ENCODE results near the gene SLC34A1. TPM values are rescaled to one million over a fixed set of nuclear protein-coding genes. Genes with fewer than 3 reads are reported as not detected.

Gene SLC34A1
- polyA plus RNA-seq, 3 donors: not detected

DNA sequence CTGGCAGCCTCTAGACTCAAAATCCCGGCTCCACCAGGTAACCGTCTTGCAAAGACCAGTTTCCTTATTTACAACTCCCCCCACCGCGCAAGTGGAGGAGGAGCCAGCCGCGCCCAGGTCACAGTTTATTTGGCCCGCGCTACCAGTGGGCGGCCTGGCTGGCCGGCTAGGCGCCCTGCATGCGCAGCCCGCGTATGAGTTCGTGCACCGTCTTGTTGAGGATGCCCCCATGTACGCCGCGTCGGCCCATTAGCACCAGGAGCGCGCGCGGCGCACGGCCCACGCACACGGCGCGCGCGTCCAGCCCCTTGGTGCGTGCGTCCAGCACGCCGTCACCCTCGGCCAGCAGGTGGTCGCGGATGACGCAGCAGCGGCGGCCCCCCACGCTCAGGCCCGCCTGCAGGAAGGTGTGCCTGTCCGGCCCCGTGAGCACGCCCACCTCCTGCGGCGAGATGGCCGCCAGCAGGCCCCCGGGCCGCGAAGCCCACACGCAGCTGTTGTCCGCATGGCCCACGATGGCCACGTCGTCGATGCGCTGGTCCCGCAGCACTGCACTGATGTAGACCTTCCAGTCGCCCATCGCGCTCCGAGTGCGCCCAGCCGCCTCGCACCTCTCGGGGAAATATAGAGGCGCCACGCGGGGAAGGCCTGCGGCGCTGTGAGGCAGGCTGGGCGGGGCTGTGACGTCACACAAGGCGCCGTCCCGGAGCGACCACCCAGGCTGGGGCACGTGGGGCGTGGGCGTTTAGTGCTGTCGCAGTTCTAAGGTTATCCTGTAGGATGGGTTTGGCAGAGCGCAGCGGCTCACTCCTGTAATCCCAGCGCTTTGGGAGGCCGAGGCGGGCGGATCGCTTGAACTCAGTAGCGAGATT lies 16.0 kb downstream of the SLC34A1 start, which contains the start of gene PFN3:
PFN3 (minus strand) TSS at position 665 of the 872 bp plus-strand sequence; CDS start at position 580, 85 bp downstream.
- peaks cover 25% of the 10 kb centered on the region for H3K4me1 Mint-ChIP-seq
- H3K36me3 ChIP-seq (replicated peaks in 1 of 2; ENCODE audit: control insufficient read depth in 1 of 2, insufficient read depth in 2 of 2, low read length in 2 of 2): no peaks in the 10 kb centered on the region
- peaks cover 40 to 59% (median 50%) of the 10 kb centered on the region in 3 donors for H3K27me3 Mint-ChIP-seq (ENCODE audit: low read depth in 3 of 3)
- no peak within 1 kb of the TSS for H3K9ac ChIP-seq (ENCODE audit: insufficient read depth, low read length, poor library complexity, severe bottlenecking)
- peaks cover 32 to 33% of the 10 kb centered on the region in 2 donors for H3K4me1 ChIP-seq (ENCODE audit: control insufficient read depth in 1 of 2, insufficient read depth in 2 of 2, low read length in 2 of 2)
- peaks cover 6 to 8% of the 10 kb centered on the region in 2 donors for H3K36me3 Mint-ChIP-seq
- DNase-seq: no peak
- intact Hi-C loops (cut with micrococcal nuclease): loop anchor here in 1 of 2 donors (5.0 kb wide), 1 partner anchor 97 kb away; the partner anchor contains the start of gene PDLIM7
- H3K9me3 Mint-ChIP-seq: peaks cover 0 to 17% (median 5%) of the 10 kb centered on the region in 7 donors
- H2AFZ ChIP-seq (ENCODE audit: insufficient read depth, low read depth, low read length, poor library complexity, severe bottlenecking): no peak within 1 kb of the TSS
- 74% methylated on average over 88 of the region's 92 CpGs for WGBS (ENCODE audit: insufficient coverage)
- H3K27me3 ChIP-seq (ENCODE audit: control insufficient read depth in 2 of 2, insufficient read depth in 2 of 2, low read length in 2 of 2): peaks cover 26 to 43% of the 10 kb centered on the region in 2 donors
- no peak within 1 kb of the TSS for H3K4me3 ChIP-seq (replicated peaks in 1 of 3; ENCODE audit: low read depth in 2 of 3, low read length in 3 of 3)
- no peak within 1 kb of the TSS for H3K27ac Mint-ChIP-seq
- H3K79me2 ChIP-seq (ENCODE audit: insufficient read depth, low read length): no peaks in the 10 kb centered on the region
- H3K27ac ChIP-seq (ENCODE audit: low read depth in 1 of 2, low read length in 2 of 2): no peak within 1 kb of the TSS
- peak within 1 kb of the TSS in 1 of 2 donors; percentile 87 for H3K4me3 Mint-ChIP-seq
- H3K4me2 ChIP-seq (replicated peaks; ENCODE audit: extremely low read depth, low read length, poor library complexity, severe bottlenecking): no peak within 1 kb of the TSS
- TF ChIP-seq, protein P1, sequence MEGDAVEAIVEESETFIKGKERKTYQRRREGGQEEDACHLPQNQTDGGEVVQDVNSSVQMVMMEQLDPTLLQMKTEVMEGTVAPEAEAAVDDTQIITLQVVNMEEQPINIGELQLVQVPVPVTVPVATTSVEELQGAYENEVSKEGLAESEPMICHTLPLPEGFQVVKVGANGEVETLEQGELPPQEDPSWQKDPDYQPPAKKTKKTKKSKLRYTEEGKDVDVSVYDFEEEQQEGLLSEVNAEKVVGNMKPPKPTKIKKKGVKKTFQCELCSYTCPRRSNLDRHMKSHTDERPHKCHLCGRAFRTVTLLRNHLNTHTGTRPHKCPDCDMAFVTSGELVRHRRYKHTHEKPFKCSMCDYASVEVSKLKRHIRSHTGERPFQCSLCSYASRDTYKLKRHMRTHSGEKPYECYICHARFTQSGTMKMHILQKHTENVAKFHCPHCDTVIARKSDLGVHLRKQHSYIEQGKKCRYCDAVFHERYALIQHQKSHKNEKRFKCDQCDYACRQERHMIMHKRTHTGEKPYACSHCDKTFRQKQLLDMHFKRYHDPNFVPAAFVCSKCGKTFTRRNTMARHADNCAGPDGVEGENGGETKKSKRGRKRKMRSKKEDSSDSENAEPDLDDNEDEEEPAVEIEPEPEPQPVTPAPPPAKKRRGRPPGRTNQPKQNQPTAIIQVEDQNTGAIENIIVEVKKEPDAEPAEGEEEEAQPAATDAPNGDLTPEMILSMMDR (IDR thresholded peaks at IDR 0.05): no peak
- H3K9me3 ChIP-seq (replicated peaks in 1 of 2; ENCODE audit: control insufficient read depth in 1 of 2, insufficient read depth in 1 of 2, low read length in 2 of 2): peaks cover 0 to 12% of the 10 kb centered on the region in 2 donors
- peaks cover 11% of the 10 kb centered on the region for H4K20me1 ChIP-seq (ENCODE audit: insufficient read depth, low read length)

- H3K4me2 ChIP-seq (replicated peaks; ENCODE audit: extremely low read depth, low read length, poor library complexity, severe bottlenecking): peak overlapping the region; percentile 89
- Mint-ChIP-seq H3K4me3 (peak overlapping the region; percentile 50 to 87), H3K27me3 (ENCODE audit: low read depth in 3 of 3) (peaks cover 36 to 57% (median 52%) of the 10 kb centered on the region in 3 donors), H3K27ac (peak overlapping the region in 5 of 7 donors; percentile 10 to 77 (median 68)), H3K4me1 (peaks cover 40% of the 10 kb centered on the region), H3K9me3 (peaks cover 0 to 17% (median 5%) of the 10 kb centered on the region in 7 donors), H3K36me3 (peaks cover 6 to 8% of the 10 kb centered on the region in 2 donors)
- no peak overlapping the region for H2AFZ ChIP-seq (ENCODE audit: insufficient read depth, low read depth, low read length, poor library complexity, severe bottlenecking)
- peaks cover 45 to 46% of the 10 kb centered on the region in 2 donors for H3K4me1 ChIP-seq (ENCODE audit: control insufficient read depth in 1 of 2, insufficient read depth in 2 of 2, low read length in 2 of 2)
- H3K4me3 ChIP-seq (replicated peaks in 1 of 3; ENCODE audit: low read depth in 2 of 3, low read length in 3 of 3): no peak overlapping the region
- intact Hi-C loops (cut with micrococcal nuclease): loop anchor here in 1 of 2 donors (5.0 kb wide), 1 partner anchor 95 kb away; the partner anchor contains the start of gene PDLIM7
- WGBS (ENCODE audit: insufficient coverage): 28% methylated on average over 38 of the region's 49 CpGs
- H3K27me3 ChIP-seq (ENCODE audit: control insufficient read depth in 2 of 2, insufficient read depth in 2 of 2, low read length in 2 of 2): peaks cover 26 to 43% of the 10 kb centered on the region in 2 donors
- H3K9ac ChIP-seq (ENCODE audit: insufficient read depth, low read length, poor library complexity, severe bottlenecking): no peak overlapping the region
- H3K79me2 ChIP-seq (ENCODE audit: insufficient read depth, low read length): no peaks in the 10 kb centered on the region
- H3K27ac ChIP-seq (ENCODE audit: low read depth in 1 of 2, low read length in 2 of 2): no peak overlapping the region
- H3K9me3 ChIP-seq (replicated peaks in 1 of 2; ENCODE audit: control insufficient read depth in 1 of 2, insufficient read depth in 1 of 2, low read length in 2 of 2): peaks cover 0 to 12% of the 10 kb centered on the region in 2 donors
- H3K36me3 ChIP-seq (replicated peaks in 1 of 2; ENCODE audit: control insufficient read depth in 1 of 2, insufficient read depth in 2 of 2, low read length in 2 of 2): no peaks in the 10 kb centered on the region
- TF ChIP-seq, protein P1 (IDR thresholded peaks at IDR 0.05): no peak
- H4K20me1 ChIP-seq (ENCODE audit: insufficient read depth, low read length): peaks cover 11% of the 10 kb centered on the region
- peak in 2 of 3 donors; percentile 39 to 52 for DNase-seq
Observed at GRCh38 chr5:177402271-177403043, 18.2 kb downstream of the SLC34A1 start.

Measured in CD14-positive monocyte (primary cell).